Suprapubic skin (tissue), 4 donors: ENCODE results near the gene TANGO2. TPM values are rescaled to one million over a fixed set of nuclear protein-coding genes. Genes with fewer than 3 reads are reported as not detected.

ENCODE experiments used
- DNase-seq, 2 donors: peaks; one replicate each; pipeline ENCODE4 v3.0.0-alpha.2; 2019; ENCODE audit warnings: low spot score in 2 of 2
- H3K27ac ChIP-seq: fragments of 200-600 bp; sonication (generic); one replicate; pipeline ENCODE4 v1.5.1; 2019
- H3K27me3 ChIP-seq: fragments of 200-600 bp; sonication (generic); one replicate; pipeline ENCODE4 v1.5.1; 2019
- H3K36me3 ChIP-seq: fragments of 200-600 bp; sonication (generic); one replicate; pipeline ENCODE4 v1.5.1; 2019
- H3K4me1 ChIP-seq: fragments of 200-600 bp; sonication (generic); one replicate; pipeline ENCODE4 v1.5.1; 2019
- H3K4me3 ChIP-seq: fragments of 200-600 bp; sonication (generic); one replicate; pipeline ENCODE4 v1.5.1; 2019; ENCODE audit warnings: mild to moderate bottlenecking
- H3K9me3 ChIP-seq: fragments of 200-600 bp; sonication (generic); one replicate; pipeline ENCODE4 v1.5.1; 2019
- CTCF ChIP-seq, 2 donors: fragments of 200-600 bp in 1 of 2; fragments of 450-650 bp in 1 of 2; sonication (generic) in 1 of 2; IDR thresholded peaks; one replicate each; pipeline ENCODE4 v1.5.1; 2016 to 2019; ENCODE audit warnings: antibody characterized with exemption in 2 of 2, mild to moderate bottlenecking in 1 of 2, moderate library complexity in 1 of 2
- EP300 ChIP-seq: sonication (generic); formaldehyde crosslinking; IDR thresholded peaks from one replicate; pipeline ENCODE4 v1.6.1; 2017; ENCODE audit warnings: antibody characterized with exemption
- POLR2A ChIP-seq, 2 donors: fragments of 450-650 bp; IDR thresholded peaks; one replicate each; pipeline ENCODE4 v1.6.1; 2017; ENCODE audit warnings: antibody characterized with exemption in 2 of 2, mild to moderate bottlenecking in 2 of 2, moderate library complexity in 2 of 2
- POLR2AphosphoS5 ChIP-seq, 3 donors: sonication (generic); formaldehyde crosslinking; IDR thresholded peaks; one replicate each; pipeline ENCODE4 v1.6.1; 2017; ENCODE audit warnings: antibody characterized with exemption in 3 of 3
- WGBS: methylation state at CpG from one replicate; pipeline ENCODE4 v1.1.5; 2018; 5-methylcytosine and 5-hydroxymethylcytosine counted together
- total RNA-seq, 4 donors: library from RNA; depleted of rRNA; stranded (reverse); fragments of >200 nt; gene quantifications; one replicate each; pipeline ENCODE4 v1.1.0, GENCODE V29; 2016

TANGO2 gene
- total RNA-seq, 4 donors from 2014 or later = 23.1 to 31.9 (median 26.8) TPM

GRCh38 chr22:20099099-20099711, 78.3 kb downstream of the TANGO2 start:
- no peaks in the 10 kb centered on the region for H3K27me3 ChIP-seq
- H3K36me3 ChIP-seq = peaks cover 76% of the 10 kb centered on the region
- no peak overlapping the region for H3K27ac ChIP-seq
- DNase-seq = no peak
- peaks cover 3% of the 10 kb centered on the region for H3K4me1 ChIP-seq
- TF ChIP-seq POLR2AphosphoS5 (IDR thresholded peaks at IDR 0.05) (no peak), CTCF (IDR thresholded peaks at IDR 0.05) (no peak), EP300 (no peak), POLR2A (IDR thresholded peaks at IDR 0.05) (no peak)
- H3K9me3 ChIP-seq = peaks cover 4% of the 10 kb centered on the region
- 99% methylated on average over 5 of the region's 6 CpGs for WGBS
- H3K4me3 ChIP-seq = no peak overlapping the region

- no peaks in the 10 kb centered on the region for H3K27me3 ChIP-seq
- no peak for TF ChIP-seq POLR2AphosphoS5 (IDR thresholded peaks at IDR 0.05)
- TF ChIP-seq CTCF (IDR thresholded peaks at IDR 0.05) = no peak
- TF ChIP-seq EP300 = no peak
- H3K36me3 ChIP-seq = peaks cover 75% of the 10 kb centered on the region
- peaks cover 3% of the 10 kb centered on the region for H3K4me1 ChIP-seq
- 82% methylated on average over 8 of the region's 8 CpGs for WGBS
- H3K27ac ChIP-seq = no peak overlapping the region
- H3K9me3 ChIP-seq = peaks cover 3% of the 10 kb centered on the region
- H3K4me3 ChIP-seq = no peak overlapping the region
- no peak for DNase-seq
Measured at GRCh38 chr22:20101638-20102037, 80.7 kb downstream of the TANGO2 start.

- H3K36me3 ChIP-seq = peaks cover 75% of the 10 kb centered on the region
- WGBS = 91% methylated on average over 12 of the region's 12 CpGs
Measured at GRCh38 chr22:20102203-20102780, 81.4 kb downstream of the TANGO2 start.

GRCh38 chr22:20105456-20106204, 84.7 kb downstream of the TANGO2 start:
- no peaks in the 10 kb centered on the region for H3K27me3 ChIP-seq
- DNase-seq = no peak
- no peaks in the 10 kb centered on the region for H3K9me3 ChIP-seq
- H3K36me3 ChIP-seq = peaks cover 76% of the 10 kb centered on the region
- H3K4me1 ChIP-seq = no peaks in the 10 kb centered on the region
- no peak overlapping the region for H3K4me3 ChIP-seq
- TF ChIP-seq POLR2AphosphoS5 (IDR thresholded peaks at IDR 0.05) = no peak
- no peak for TF ChIP-seq CTCF (IDR thresholded peaks at IDR 0.05)
- TF ChIP-seq EP300 = no peak
- no peak overlapping the region for H3K27ac ChIP-seq
- WGBS = 97% methylated on average over 7 of the region's 7 CpGs

More at GRCh38 chr22:20102203-20102780, 81.4 kb downstream of the TANGO2 start:
- Histone ChIP-seq H3K27ac (no peak overlapping the region), H3K4me3 (no peak overlapping the region), H3K27me3 (no peaks in the 10 kb centered on the region), H3K9me3 (no peaks in the 10 kb centered on the region), H3K4me1 (peaks cover 3% of the 10 kb centered on the region)
- no peak for TF ChIP-seq POLR2AphosphoS5 (IDR thresholded peaks at IDR 0.05)
- no peak for TF ChIP-seq EP300
- TF ChIP-seq CTCF (IDR thresholded peaks at IDR 0.05) = no peak
- TF ChIP-seq POLR2A (IDR thresholded peaks at IDR 0.05) = no peak
- DNase-seq = no peak

- Histone ChIP-seq H3K9me3 (no peaks in the 10 kb centered on the region), H3K4me3 (no peak overlapping the region), H3K36me3 (peaks cover 81% of the 10 kb centered on the region), H3K27ac (no peak overlapping the region), H3K27me3 (no peaks in the 10 kb centered on the region), H3K4me1 (no peaks in the 10 kb centered on the region)
- no peak for DNase-seq
- WGBS = 72% methylated on average over 10 of the region's 20 CpGs
- no peak for TF ChIP-seq POLR2A (IDR thresholded peaks at IDR 0.05)
- no peak for TF ChIP-seq POLR2AphosphoS5 (IDR thresholded peaks at IDR 0.05)
- TF ChIP-seq CTCF (IDR thresholded peaks at IDR 0.05) = no peak
- no peak for TF ChIP-seq EP300
Measured at GRCh38 chr22:20106205-20106848, 85.4 kb downstream of the TANGO2 start.
